Fibroblast of lung (primary cell): ENCODE results near the gene FAM222A. TPM values are rescaled to one million over a fixed set of nuclear protein-coding genes. Genes with fewer than 3 reads are reported as not detected.

Source experiments
- DNase-seq, 2 donors: peaks; one replicate each; pipeline versions ENCODE4 v3.0.0 to v3.0.0-alpha.2; 2010; ENCODE audit warnings: low read depth in 2 of 2
- H2AFZ ChIP-seq: 2 replicates; pipeline ENCODE4 v1.5.1; 2012; ENCODE audit warnings: low read length, control low read depth, inconsistent platforms
- H3K27ac ChIP-seq: 2 replicates; pipeline ENCODE4 v1.5.1; 2011; ENCODE audit warnings: low read length, control low read depth; ENCODE audit not compliant: insufficient read depth
- H3K27me3 ChIP-seq: 2 replicates; pipeline ENCODE4 v1.5.1; 2011; ENCODE audit warnings: mild to moderate bottlenecking, low read length; ENCODE audit not compliant: control insufficient read depth, insufficient read depth
- H3K36me3 ChIP-seq: 2 replicates; pipeline ENCODE4 v1.5.1; 2011; ENCODE audit warnings: low read length; ENCODE audit not compliant: control insufficient read depth, insufficient read depth
- H3K4me1 ChIP-seq: 2 replicates; pipeline ENCODE4 v1.5.1; 2011; ENCODE audit warnings: low read length; ENCODE audit not compliant: control insufficient read depth, insufficient read depth; ENCODE audit errors: extremely low read depth
- H3K4me2 ChIP-seq: 2 replicates; pipeline ENCODE4 v1.5.1; 2011; ENCODE audit warnings: low read length, control low read depth; ENCODE audit not compliant: insufficient read depth; ENCODE audit errors: extremely low read depth
- H3K4me3 ChIP-seq, 4 experiments: fragments of 200-600 bp in 1 of 4; sonication (generic) in 1 of 4; replicated peaks in 1 of 4; 2 replicates each; pipeline ENCODE4 v1.5.1; 2011 to 2016; ENCODE audit warnings: low read length in 4 of 4, low read depth in 3 of 4, mild to moderate bottlenecking in 3 of 4, control low read depth in 2 of 4, inconsistent platforms in 1 of 4, mixed read lengths in 1 of 4; ENCODE audit not compliant: insufficient read depth in 1 of 4; ENCODE audit errors: control extremely low read depth in 1 of 4
- H3K79me2 ChIP-seq: 2 replicates; pipeline ENCODE4 v1.5.1; 2012; ENCODE audit warnings: mild to moderate bottlenecking, low read length, inconsistent platforms; ENCODE audit not compliant: control insufficient read depth, insufficient read depth
- H3K9ac ChIP-seq: 2 replicates; pipeline ENCODE4 v1.5.1; 2011; ENCODE audit warnings: mild to moderate bottlenecking, low read length, control low read depth; ENCODE audit not compliant: insufficient read depth
- H3K9me3 ChIP-seq: 2 replicates; pipeline ENCODE4 v1.5.1; 2012; ENCODE audit warnings: low read depth, low read length; ENCODE audit not compliant: control insufficient read depth, insufficient read depth
- H4K20me1 ChIP-seq: 2 replicates; pipeline ENCODE4 v1.5.1; 2011; ENCODE audit warnings: low read length; ENCODE audit not compliant: control insufficient read depth, insufficient read depth; ENCODE audit errors: extremely low read depth
- EZH2 ChIP-seq: IDR thresholded peaks from 2 replicates; pipeline ENCODE4 v1.5.1; 2012; ENCODE audit warnings: low read length, control low read depth, mild to moderate bottlenecking; ENCODE audit errors: missing control alignments
- polyA plus RNA-seq, 2 donors: library from polyadenylated mRNA; depleted of rRNA in 1 of 2; stranded (reverse) in 1 of 2; unstranded in 1 of 2; fragments of >200 nt; gene quantifications; 2 replicates each; pipeline ENCODE4 v1.2.1, GENCODE V29; 2011 to 2012; ENCODE audit warnings: missing spikeins in 1 of 2
- total RNA-seq: library from RNA; depleted of rRNA; stranded (reverse); fragments of >200 nt; gene quantifications from 2 replicates; pipeline ENCODE4 v1.2.1, GENCODE V29; 2014
- TF ChIP-seq, protein P1 (sequence below), 2 donors: IDR thresholded peaks in 1 of 2; conservative IDR thresholded peaks in 1 of 2; 1 replicate in 1 of 2; 2 replicates in 1 of 2; pipeline ENCODE4 v1.5.1; 2011 to 2012; ENCODE audit warnings: low read length in 2 of 2, control low read depth in 1 of 2, inconsistent platforms in 1 of 2, low read depth in 1 of 2, mild to moderate bottlenecking in 1 of 2

The FAM222A gene
- total and polyA plus RNA-seq, 2 donors (not counting 1 experiment from before 2014, with no cell fraction given) = 0.05 TPM; not detected in 1

DNA sequence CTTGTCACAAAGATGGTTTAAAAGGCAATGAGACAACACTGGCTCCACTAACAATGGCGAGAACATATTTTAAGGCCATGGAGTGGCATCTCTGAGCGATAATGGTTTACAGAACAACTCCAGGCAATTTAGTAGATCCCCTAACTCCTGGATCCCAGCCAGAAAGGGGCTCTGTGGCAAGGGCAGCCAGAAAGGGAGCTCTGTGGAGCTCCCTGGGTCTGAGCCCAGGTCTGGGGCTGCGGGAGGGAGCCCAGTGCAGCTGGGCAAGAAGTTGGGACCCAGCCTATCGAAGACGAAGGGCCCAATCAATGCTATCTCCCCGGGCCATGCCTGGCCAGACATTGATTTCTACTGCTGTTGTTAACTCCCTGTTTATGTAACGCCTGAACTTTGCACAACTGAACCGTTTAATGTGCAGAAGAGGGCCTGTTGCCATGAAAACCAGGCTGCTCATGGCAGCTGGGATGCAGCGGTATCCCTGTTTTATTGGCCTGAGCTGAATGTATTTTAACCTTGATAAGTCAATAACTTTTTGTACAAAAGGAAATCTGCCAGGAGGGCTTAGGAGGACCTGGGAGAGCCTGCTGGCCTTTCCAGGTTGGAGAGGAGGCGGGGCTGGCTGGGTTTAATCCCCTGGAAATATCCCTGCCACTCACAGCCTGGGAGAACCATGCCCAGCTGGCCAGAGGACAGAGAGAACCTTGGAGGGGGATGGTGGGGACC is 6.7 kb upstream of the FAM222A start:
- H2AFZ ChIP-seq = no peak overlapping the region
- H3K9me3 ChIP-seq = no peaks in the 10 kb centered on the region
- peaks cover 12% of the 10 kb centered on the region for H3K27me3 ChIP-seq
- no peak overlapping the region for H3K27ac ChIP-seq
- no peaks in the 10 kb centered on the region for H3K4me1 ChIP-seq
- no peaks in the 10 kb centered on the region for H3K36me3 ChIP-seq
- no peaks in the 10 kb centered on the region for H3K79me2 ChIP-seq
- no peak overlapping the region for H3K4me2 ChIP-seq
- H4K20me1 ChIP-seq = no peaks in the 10 kb centered on the region
- H3K4me3 ChIP-seq = no peak overlapping the region
- DNase-seq = no peak
- no peak overlapping the region for H3K9ac ChIP-seq
- TF ChIP-seq, protein P1, sequence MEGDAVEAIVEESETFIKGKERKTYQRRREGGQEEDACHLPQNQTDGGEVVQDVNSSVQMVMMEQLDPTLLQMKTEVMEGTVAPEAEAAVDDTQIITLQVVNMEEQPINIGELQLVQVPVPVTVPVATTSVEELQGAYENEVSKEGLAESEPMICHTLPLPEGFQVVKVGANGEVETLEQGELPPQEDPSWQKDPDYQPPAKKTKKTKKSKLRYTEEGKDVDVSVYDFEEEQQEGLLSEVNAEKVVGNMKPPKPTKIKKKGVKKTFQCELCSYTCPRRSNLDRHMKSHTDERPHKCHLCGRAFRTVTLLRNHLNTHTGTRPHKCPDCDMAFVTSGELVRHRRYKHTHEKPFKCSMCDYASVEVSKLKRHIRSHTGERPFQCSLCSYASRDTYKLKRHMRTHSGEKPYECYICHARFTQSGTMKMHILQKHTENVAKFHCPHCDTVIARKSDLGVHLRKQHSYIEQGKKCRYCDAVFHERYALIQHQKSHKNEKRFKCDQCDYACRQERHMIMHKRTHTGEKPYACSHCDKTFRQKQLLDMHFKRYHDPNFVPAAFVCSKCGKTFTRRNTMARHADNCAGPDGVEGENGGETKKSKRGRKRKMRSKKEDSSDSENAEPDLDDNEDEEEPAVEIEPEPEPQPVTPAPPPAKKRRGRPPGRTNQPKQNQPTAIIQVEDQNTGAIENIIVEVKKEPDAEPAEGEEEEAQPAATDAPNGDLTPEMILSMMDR (conservative IDR thresholded peaks at IDR 0.05 in 1 of 2, IDR thresholded peaks at IDR 0.05 in 1 of 2; ENCODE audit: low read depth in 1 of 2, low read length in 2 of 2) = no peak
- TF ChIP-seq EZH2 = no peak

DNA sequence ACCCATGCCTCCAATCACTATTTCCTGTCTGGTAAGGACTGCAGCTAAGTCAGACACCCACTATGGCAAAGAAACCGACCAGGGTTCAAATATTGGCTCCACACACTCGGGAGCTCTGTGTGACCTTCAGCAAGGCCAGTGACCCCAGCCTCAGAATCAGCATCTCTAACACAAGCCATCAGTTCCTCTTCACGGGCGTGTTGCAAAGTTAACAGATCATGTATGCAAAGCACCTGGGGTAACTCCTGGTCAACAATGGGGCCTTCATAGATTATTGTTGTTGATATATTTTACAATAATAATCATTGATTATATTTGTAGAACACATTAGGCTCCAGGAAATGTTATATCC is 6.2 kb upstream of the FAM222A start:
- no peak overlapping the region for H3K4me2 ChIP-seq
- H2AFZ ChIP-seq = no peak overlapping the region
- no peaks in the 10 kb centered on the region for H3K9me3 ChIP-seq
- peaks cover 18% of the 10 kb centered on the region for H3K27me3 ChIP-seq
- no peak for TF ChIP-seq EZH2
- TF ChIP-seq, protein P1 (conservative IDR thresholded peaks at IDR 0.05 in 1 of 2, IDR thresholded peaks at IDR 0.05 in 1 of 2; ENCODE audit: low read depth in 1 of 2, low read length in 2 of 2) = no peak
- H3K79me2 ChIP-seq = no peaks in the 10 kb centered on the region
- H3K4me1 ChIP-seq = no peaks in the 10 kb centered on the region
- no peak overlapping the region for H3K27ac ChIP-seq
- H3K9ac ChIP-seq = no peak overlapping the region
- H3K36me3 ChIP-seq = no peaks in the 10 kb centered on the region
- H3K4me3 ChIP-seq = no peak overlapping the region
- DNase-seq = no peak
- no peaks in the 10 kb centered on the region for H4K20me1 ChIP-seq

DNA sequence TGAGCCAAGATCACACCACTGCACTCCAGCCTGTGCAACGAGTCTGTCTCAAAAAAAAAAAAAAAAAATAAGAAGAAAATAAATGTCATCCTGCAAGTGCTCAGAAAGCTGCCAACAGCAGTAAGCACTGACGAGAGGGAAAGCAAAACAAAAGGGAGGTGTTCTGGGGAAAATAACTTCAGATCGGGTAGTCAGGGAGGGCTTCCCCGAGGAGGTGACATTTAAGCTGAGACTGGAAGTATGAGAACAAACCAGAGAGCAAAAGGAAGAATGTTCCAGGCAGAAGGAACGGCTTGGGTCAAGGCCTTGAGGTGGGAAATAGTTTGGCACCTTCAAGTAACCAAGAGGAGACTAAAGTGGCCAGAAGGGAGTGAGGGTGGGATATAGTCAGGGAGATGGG is 4.7 kb upstream of the FAM222A start:
- peaks cover 24% of the 10 kb centered on the region for H3K27me3 ChIP-seq

More for the DNA sequence above, 4.7 kb upstream of the FAM222A start:
- no peak for DNase-seq
- H3K9me3 ChIP-seq = no peaks in the 10 kb centered on the region
- H3K79me2 ChIP-seq = no peaks in the 10 kb centered on the region
- H3K4me2 ChIP-seq = no peak overlapping the region
- no peak overlapping the region for H3K4me3 ChIP-seq
- H2AFZ ChIP-seq = no peak overlapping the region
- H3K27ac ChIP-seq = no peak overlapping the region
- TF ChIP-seq, protein P1 (conservative IDR thresholded peaks at IDR 0.05 in 1 of 2, IDR thresholded peaks at IDR 0.05 in 1 of 2; ENCODE audit: low read depth in 1 of 2, low read length in 2 of 2) = no peak
- TF ChIP-seq EZH2 = no peak
- H3K9ac ChIP-seq = no peak overlapping the region
- no peaks in the 10 kb centered on the region for H4K20me1 ChIP-seq
- H3K4me1 ChIP-seq = no peaks in the 10 kb centered on the region
- H3K36me3 ChIP-seq = no peaks in the 10 kb centered on the region
